Measurements from ENCODE around the gene CCDC80.

GRCh38 chr3:112597945-112598344 lies 43.0 kb downstream of the CCDC80 start:
- no peak for TF ChIP-seq CTCF (IDR thresholded peaks at IDR 0.05; ENCODE audit: low read length)
- no peak for TF ChIP-seq EZH2 (IDR thresholded peaks at IDR 0.05; ENCODE audit: borderline replicate concordance, low read length)

Measured in OCI-LY1 (cell line).